ENCODE measurements around the gene RCAN1.

Gene RCAN1

DNA sequence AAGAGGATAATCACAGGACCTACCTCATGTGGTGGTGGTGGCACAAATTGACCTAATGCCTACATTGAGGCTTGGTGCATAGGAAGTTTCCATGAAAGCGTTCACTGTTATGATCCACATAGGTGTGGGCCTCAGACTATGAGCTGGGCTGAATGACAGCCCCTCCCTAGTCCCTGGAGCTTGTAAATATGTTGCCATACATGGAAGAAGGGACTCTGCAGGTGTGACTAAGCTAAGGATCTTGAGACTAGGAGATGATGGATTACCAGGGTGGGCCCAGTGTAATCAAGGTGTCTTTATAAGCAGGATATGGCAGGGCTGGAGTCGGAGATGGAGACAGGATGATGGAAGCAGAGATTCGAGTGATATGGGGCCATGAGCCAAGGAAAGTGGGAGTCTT is 71.9 kb downstream of the RCAN1 start:
- no peak for DNase-seq (ENCODE audit: low read depth in 2 of 2)

- no peak for DNase-seq (ENCODE audit: low read depth in 2 of 2)
These were observed 74.7 kb downstream of the RCAN1 start for GRCh38 chr21:34540206-34540605.

- DNase-seq (ENCODE audit: low read depth in 2 of 2), result no peak
These were observed 77.1 kb downstream of the RCAN1 start for GRCh38 chr21:34537838-34538237.

GRCh38 chr21:34536820-34537219 is 78.1 kb downstream of the RCAN1 start:
- DNase-seq (ENCODE audit: low read depth in 2 of 2), result no peak

GRCh38 chr21:34536311-34536710 is 78.6 kb downstream of the RCAN1 start:
- no peak for DNase-seq (ENCODE audit: low read depth in 2 of 2)

DNA sequence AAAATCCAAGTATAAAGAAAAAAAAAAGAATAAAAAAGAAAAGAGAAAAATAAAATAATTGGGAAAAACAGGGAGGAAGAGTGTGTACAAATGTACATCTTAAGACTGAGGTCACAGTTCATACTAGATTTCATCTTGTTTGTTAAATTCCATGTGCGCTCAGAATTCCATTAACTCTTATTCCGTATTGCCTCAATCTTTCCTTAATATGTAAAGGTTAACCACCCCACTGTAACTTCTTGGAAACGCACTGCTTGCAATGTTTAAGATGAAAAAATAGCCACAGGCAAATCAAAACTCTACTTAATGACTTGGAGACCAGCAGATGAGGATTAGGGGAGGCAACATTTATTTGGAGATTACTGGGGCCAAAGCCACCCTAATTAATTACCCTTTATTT is 79.0 kb downstream of the RCAN1 start:
- DNase-seq (ENCODE audit: low read depth in 2 of 2), result no peak

GRCh38 chr21:34534522-34534921 is 80.4 kb downstream of the RCAN1 start:
- DNase-seq (ENCODE audit: low read depth in 2 of 2), result no peak

DNA sequence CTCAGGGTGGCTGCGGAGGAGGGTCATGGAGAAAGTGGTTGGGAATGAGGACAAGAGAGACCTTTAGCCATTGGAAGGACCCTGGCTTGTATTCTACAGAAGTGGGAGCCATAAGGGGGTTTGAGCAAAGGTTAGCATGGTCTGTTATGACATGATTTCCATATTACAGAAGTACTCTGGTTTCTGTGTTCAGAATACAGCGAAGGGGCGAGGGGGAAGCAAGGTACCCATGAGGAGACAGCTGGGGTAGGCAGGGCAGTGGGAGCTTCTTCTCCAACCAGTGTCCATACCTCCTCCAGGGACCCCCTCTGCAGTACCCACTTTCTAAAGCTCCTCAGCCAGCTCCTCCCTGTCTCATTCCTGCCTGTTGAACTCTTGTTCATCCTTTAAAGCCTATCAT is 81.0 kb downstream of the RCAN1 start:
- no peak for DNase-seq (ENCODE audit: low read depth in 2 of 2)

- no peak for DNase-seq (ENCODE audit: low read depth in 2 of 2)
These were observed 83.5 kb downstream of the RCAN1 start for GRCh38 chr21:34531399-34531798.

GRCh38 chr21:34530261-34530660 is 84.7 kb downstream of the RCAN1 start:
- no peak for DNase-seq (ENCODE audit: low read depth in 2 of 2)

DNA sequence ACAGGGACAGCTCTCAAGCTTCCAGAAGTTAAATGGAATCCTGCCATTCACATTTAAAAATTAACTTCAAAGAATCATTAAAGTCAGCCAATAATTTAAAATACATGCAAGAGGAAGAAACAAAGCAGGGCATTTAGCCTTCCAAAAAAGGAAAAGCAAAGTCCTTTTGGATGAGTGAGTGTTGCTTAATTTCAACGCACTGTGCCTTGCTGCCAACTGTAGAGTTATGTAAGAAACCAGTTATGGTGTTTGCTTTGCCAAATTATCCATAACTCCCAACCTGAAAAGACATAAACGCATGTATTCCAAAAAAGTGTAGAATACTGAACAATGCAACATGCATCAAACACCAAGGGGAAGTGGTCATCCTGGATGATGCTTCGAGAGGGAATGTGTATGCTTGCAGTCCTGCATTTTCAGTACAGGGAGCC is 86.8 kb downstream of the RCAN1 start:
- DNase-seq (ENCODE audit: low read depth in 2 of 2), result no peak

GRCh38 chr21:34526618-34527290 is 88.2 kb downstream of the RCAN1 start:
- DNase-seq (ENCODE audit: low read depth in 2 of 2), result peak; percentile 28 to 34

- no peak for DNase-seq (ENCODE audit: low read depth in 2 of 2)
These were observed 88.7 kb downstream of the RCAN1 start for GRCh38 chr21:34526241-34526617.

- no peak for DNase-seq (ENCODE audit: low read depth in 2 of 2)
These were observed 90.0 kb downstream of the RCAN1 start for GRCh38 chr21:34524646-34525601.

- no peak for DNase-seq (ENCODE audit: low read depth in 2 of 2)
These were observed 91.8 kb downstream of the RCAN1 start for GRCh38 chr21:34523019-34523555.

DNA sequence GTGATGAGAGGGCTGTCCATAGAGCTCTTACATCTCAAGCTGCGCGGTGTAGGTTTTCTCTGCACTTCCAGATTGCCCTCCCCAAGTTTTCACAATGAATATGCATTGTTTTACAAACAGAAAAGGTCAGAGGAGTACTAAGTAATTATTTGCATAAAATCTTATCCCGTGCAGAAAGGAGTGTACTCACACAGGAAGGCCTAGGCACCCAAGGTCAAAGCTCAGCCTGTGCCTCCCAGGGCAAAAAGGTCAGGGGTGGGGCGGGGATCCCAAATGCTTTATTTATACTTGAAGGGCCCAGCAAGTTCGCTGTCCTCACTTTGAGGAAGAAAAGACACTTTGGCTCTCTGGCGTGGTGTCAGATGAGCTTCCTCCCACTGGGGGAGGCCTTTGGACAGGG is 92.6 kb downstream of the RCAN1 start:
- no peak for DNase-seq (ENCODE audit: low read depth in 2 of 2)

DNA sequence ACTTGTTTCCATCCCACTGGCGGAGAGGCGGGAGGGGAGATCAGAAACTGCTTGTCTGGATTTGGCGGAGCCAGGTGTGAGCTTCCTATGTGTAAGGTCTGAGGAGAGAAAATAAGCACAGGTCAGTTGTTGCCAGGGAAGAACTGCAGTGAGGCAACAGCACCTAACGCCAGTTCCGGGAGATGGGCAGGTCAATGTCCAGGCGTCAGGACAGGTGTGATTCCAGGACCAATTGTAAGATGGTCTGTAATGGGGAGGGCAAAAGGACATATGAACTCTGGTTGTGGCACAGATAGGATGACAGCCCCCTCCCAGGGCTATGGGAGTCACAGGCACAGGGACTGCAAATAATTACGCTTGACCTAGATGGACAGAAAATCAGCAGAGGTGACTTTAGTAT is 93.4 kb downstream of the RCAN1 start:
- no peak for DNase-seq (ENCODE audit: low read depth in 2 of 2)

GRCh38 chr21:34520764-34521508 is 94.0 kb downstream of the RCAN1 start:
- no peak for DNase-seq (ENCODE audit: low read depth in 2 of 2)

GRCh38 chr21:34520281-34520680 is 94.6 kb downstream of the RCAN1 start:
- DNase-seq (ENCODE audit: low read depth in 2 of 2), result no peak

DNA sequence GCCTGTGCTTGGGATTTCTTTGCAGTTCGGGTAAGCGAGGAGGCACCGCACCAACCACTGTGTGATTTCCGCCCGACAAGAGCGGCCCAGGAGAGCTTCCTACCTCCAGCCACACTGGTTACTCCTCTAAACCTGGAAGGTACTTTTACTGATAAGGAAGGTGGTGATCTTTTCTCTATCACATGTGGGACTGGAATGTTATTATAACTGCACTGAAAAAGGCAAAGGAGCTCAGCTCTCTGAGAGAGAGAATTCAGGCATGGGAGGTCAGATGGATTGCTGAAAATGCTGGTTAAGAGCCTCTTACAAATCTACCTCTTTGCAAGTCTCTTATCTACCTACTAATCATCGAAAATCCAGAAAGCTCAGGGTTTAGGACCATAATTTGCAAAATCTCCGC is 95.2 kb downstream of the RCAN1 start:
- no peak for DNase-seq (ENCODE audit: low read depth in 2 of 2)

DNA sequence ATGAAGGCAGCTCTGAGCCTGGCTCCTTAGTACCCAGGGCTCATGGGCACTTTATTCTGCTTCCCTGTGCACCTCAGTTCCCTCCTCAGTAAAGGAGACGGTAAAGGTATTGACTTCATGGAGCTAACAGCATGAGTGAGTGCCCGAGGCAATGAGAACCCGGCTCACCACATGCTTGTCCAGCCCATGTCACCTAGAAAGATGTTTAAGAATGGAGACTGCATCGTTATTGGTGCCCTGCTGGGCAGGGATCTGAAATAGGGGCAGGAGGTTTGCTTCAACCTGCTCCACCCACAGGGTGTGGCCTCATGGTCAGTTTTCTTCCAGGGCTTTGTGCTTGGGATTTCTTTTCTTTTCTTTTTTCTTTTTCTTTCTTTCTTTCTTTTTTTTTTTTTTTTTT is 95.9 kb downstream of the RCAN1 start:
- no peak for DNase-seq (ENCODE audit: low read depth in 2 of 2)

- no peak for DNase-seq (ENCODE audit: low read depth in 2 of 2)
These were observed 96.6 kb downstream of the RCAN1 start for GRCh38 chr21:34518301-34518700.

Data from stimulated activated CD4-positive, alpha-beta T cell treated with anti-CD3 and anti-CD28 coated beads, Interleukin-4, amount 100 ng/mL, for 48 hours (primary cell).